Suppressor macrophage (primary cell): Measurements from ENCODE around the gene ZNF248.
A peak's percentile ranks its signal among the peaks of the same experiment; 100 is the strongest.
"Not testable (repeated sequence)": the region's sequence is repeated elsewhere in the genome, so short reads cannot be mapped to it uniquely, and the experiment has no call there.

Source experiments
- DNase-seq, 4 experiments: peaks; one replicate each; pipeline ENCODE4 v3.0.0-alpha.2; 2020 to 2022
- total RNA-seq, 17 experiments: gene quantifications; one replicate each; lab custom pipeline; 2026; ENCODE audit warnings: mixed read lengths in 6 of 17, inconsistent platforms in 3 of 17; lab: John Stamatoyannopoulos, UW

ZNF248 gene
- total RNA-seq = 0.37 to 12.8 (median 4.6) reads per million in 17 experiments

GRCh38 chr10:37857287-37858211 lies at the start of gene ZNF248:
Gene ZNF248 (minus strand): TSS chr10:37857610. CDS start chr10:37856310, 1,300 bp downstream.
- DNase-seq = peak; percentile 98 to 99 (median 99)

- no peak for DNase-seq
These were observed 49.0 kb upstream of the ZNF248 start for GRCh38 chr10:37906382-37906781.

GRCh38 chr10:37896436-37896835 lies 39.0 kb upstream of the ZNF248 start:
- no peak for DNase-seq

GRCh38 chr10:37895674-37896073 lies 38.3 kb upstream of the ZNF248 start:
- DNase-seq = no peak

- no peak for DNase-seq
These were observed 28.4 kb upstream of the ZNF248 start for GRCh38 chr10:37885850-37886249.

GRCh38 chr10:37872955-37873354 lies 15.5 kb upstream of the ZNF248 start:
- DNase-seq = no peak

GRCh38 chr10:37872283-37872682 lies 14.9 kb upstream of the ZNF248 start:
- DNase-seq = no peak

- DNase-seq = no peak
These were observed 14.3 kb upstream of the ZNF248 start for GRCh38 chr10:37871568-37872251.

- DNase-seq = no peak
These were observed 13.7 kb upstream of the ZNF248 start for GRCh38 chr10:37871143-37871542.

GRCh38 chr10:37868796-37869195 lies 11.4 kb upstream of the ZNF248 start:
- DNase-seq = no peak

- DNase-seq = no peak
These were observed 8.8 kb upstream of the ZNF248 start for GRCh38 chr10:37865957-37866803.

- no peak for DNase-seq
These were observed 7.9 kb upstream of the ZNF248 start for GRCh38 chr10:37865264-37865663.

GRCh38 chr10:37860494-37861190 lies 3.2 kb upstream of the ZNF248 start:
- DNase-seq = peak; percentile 17 to 66 (median 42)

- not testable (repeated sequence) for DNase-seq
These were observed 1.9 kb upstream of the ZNF248 start for GRCh38 chr10:37859270-37859669.

GRCh38 chr10:37856881-37857286 lies 526 bp downstream of the ZNF248 start:
- DNase-seq = peak; percentile 22 to 47 (median 34)

- no peak for DNase-seq
These were observed 1.8 kb downstream of the ZNF248 start for GRCh38 chr10:37855636-37856035.

GRCh38 chr10:37854626-37855025 lies 2.8 kb downstream of the ZNF248 start:
- no peak for DNase-seq

GRCh38 chr10:37844644-37845043 lies 12.8 kb downstream of the ZNF248 start:
- DNase-seq = no peak

GRCh38 chr10:37839243-37839642 lies 18.2 kb downstream of the ZNF248 start:
- no peak for DNase-seq

GRCh38 chr10:37831495-37832333 lies 25.7 kb downstream of the ZNF248 start:
- DNase-seq = no peak

GRCh38 chr10:37826806-37827205 lies 30.6 kb downstream of the ZNF248 start:
- DNase-seq = peak in 1 of 4 experiments; percentile 1
